Measurements from ENCODE around the gene USP10.

Gene USP10

GRCh38 chr16:84800158-84800978 lies 100.6 kb downstream of the USP10 start:
- TF ChIP-seq CTCF (IDR thresholded peaks at IDR 0.05) = no peak
- TF ChIP-seq ZFX (IDR thresholded peaks at IDR 0.05; ENCODE audit: borderline replicate concordance) = no peak
- no peak overlapping the region for H3K27ac ChIP-seq

- H3K27ac ChIP-seq = no peak overlapping the region
- TF ChIP-seq CTCF (IDR thresholded peaks at IDR 0.05) = no peak
- TF ChIP-seq ZFX (IDR thresholded peaks at IDR 0.05; ENCODE audit: borderline replicate concordance) = no peak
Measured at GRCh38 chr16:84803146-84803545, 103.3 kb downstream of the USP10 start.

GRCh38 chr16:84804326-84804725 lies 104.5 kb downstream of the USP10 start:
- TF ChIP-seq CTCF (IDR thresholded peaks at IDR 0.05) (no peak), ZFX (IDR thresholded peaks at IDR 0.05; ENCODE audit: borderline replicate concordance) (no peak)
- H3K27ac ChIP-seq = no peak overlapping the region

GRCh38 chr16:84806256-84806889 lies 106.6 kb downstream of the USP10 start:
- H3K27ac ChIP-seq = no peak overlapping the region
- TF ChIP-seq ZFX (IDR thresholded peaks at IDR 0.05; ENCODE audit: borderline replicate concordance) (no peak), CTCF (IDR thresholded peaks at IDR 0.05) (no peak)

GRCh38 chr16:84806890-84807258 lies 107.1 kb downstream of the USP10 start:
- no peak overlapping the region for H3K27ac ChIP-seq
- no peak for TF ChIP-seq CTCF (IDR thresholded peaks at IDR 0.05)

GRCh38 chr16:84807776-84808175 lies 108.0 kb downstream of the USP10 start:
- no peak overlapping the region for H3K27ac ChIP-seq
- TF ChIP-seq CTCF (IDR thresholded peaks at IDR 0.05) = no peak
- TF ChIP-seq ZFX (IDR thresholded peaks at IDR 0.05; ENCODE audit: borderline replicate concordance) = no peak

GRCh38 chr16:84808826-84809225 lies 109.0 kb downstream of the USP10 start:
- H3K27ac ChIP-seq = no peak overlapping the region
- TF ChIP-seq ZFX (IDR thresholded peaks at IDR 0.05; ENCODE audit: borderline replicate concordance) (no peak), CTCF (IDR thresholded peaks at IDR 0.05) (no peak)

Measured in 22Rv1 (cell line).